ENCODE results near the gene PRDM15. TPM values are rescaled to one million over a fixed set of nuclear protein-coding genes. Genes with fewer than 3 reads are reported as not detected.

PRDM15 gene
- total and polyA plus RNA-seq, 4 donors, result 1.2 to 5.7 (median 2.1) TPM

GRCh38 chr21:41750532-41751151, 128.5 kb downstream of the PRDM15 start:
- Histone ChIP-seq H3K27me3 (ENCODE audit: control insufficient read depth in 4 of 4, insufficient read depth in 4 of 4, low read length in 3 of 4) (no peaks in the 10 kb centered on the region), H3K27ac (ENCODE audit: low read depth in 1 of 2, low read length in 2 of 2) (no peak overlapping the region), H3K9me3 (ENCODE audit: control insufficient read depth in 4 of 4, low read length in 3 of 4) (no peaks in the 10 kb centered on the region), H3K4me3 (ENCODE audit: low read depth in 1 of 3, low read length in 3 of 3) (no peak overlapping the region), H3K9ac (ENCODE audit: low read depth in 1 of 2, low read length in 2 of 2) (no peak overlapping the region), H3K4me1 (ENCODE audit: control insufficient read depth in 4 of 4, insufficient read depth in 4 of 4, low read length in 3 of 4) (peaks cover 5 to 29% (median 25%) of the 10 kb centered on the region in 4 donors), H3K36me3 (ENCODE audit: control insufficient read depth in 4 of 4, insufficient read depth in 3 of 4, low read depth in 1 of 4, low read length in 3 of 4) (peaks cover 8 to 54% (median 28%) of the 10 kb centered on the region in 4 donors)
- no peak for DNase-seq (ENCODE audit: low spot score)
- TF ChIP-seq HNF4G (IDR thresholded peaks at IDR 0.05) (peak; percentile 24), SP1 (IDR thresholded peaks at IDR 0.05) (peak; percentile 76), FOXA2 (IDR thresholded peaks at IDR 0.05) (peak; percentile 66), GABPA (IDR thresholded peaks at IDR 0.05 in 1 of 2, conservative IDR thresholded peaks at IDR 0.05 in 1 of 2) (peak in 1 of 2 donors; percentile 31), RAD21 (IDR thresholded peaks at IDR 0.05) (peak in 1 of 2 donors; percentile 44), ZBTB33 (IDR thresholded peaks at IDR 0.05) (no peak), HNF4A (conservative IDR thresholded peaks at IDR 0.05) (peak; percentile 85 to 86), CTCF (IDR thresholded peaks at IDR 0.05; ENCODE audit: low read depth, low read length, missing input control) (no peak), RXRA (IDR thresholded peaks at IDR 0.05) (peak; percentile 78 to 85), FOXA1 (IDR thresholded peaks at IDR 0.05) (peak; percentile 53)
- WGBS, result 79% methylated on average over 16 of the region's 16 CpGs

GRCh38 chr21:41750051-41750450, 129.1 kb downstream of the PRDM15 start:
- no peaks in the 10 kb centered on the region for H3K27me3 ChIP-seq (ENCODE audit: control insufficient read depth in 4 of 4, insufficient read depth in 4 of 4, low read length in 3 of 4)
- WGBS, result 88% methylated on average over 7 of the region's 7 CpGs
- H3K4me1 ChIP-seq (ENCODE audit: control insufficient read depth in 4 of 4, insufficient read depth in 4 of 4, low read length in 3 of 4), result peaks cover 5 to 29% (median 25%) of the 10 kb centered on the region in 4 donors
- H3K4me3 ChIP-seq (ENCODE audit: low read depth in 1 of 3, low read length in 3 of 3), result no peak overlapping the region
- H3K9ac ChIP-seq (ENCODE audit: low read depth in 1 of 2, low read length in 2 of 2), result no peak overlapping the region
- peaks cover 8 to 54% (median 30%) of the 10 kb centered on the region in 4 donors for H3K36me3 ChIP-seq (ENCODE audit: control insufficient read depth in 4 of 4, insufficient read depth in 3 of 4, low read depth in 1 of 4, low read length in 3 of 4)
- H3K27ac ChIP-seq (ENCODE audit: low read depth in 1 of 2, low read length in 2 of 2), result no peak overlapping the region
- no peaks in the 10 kb centered on the region for H3K9me3 ChIP-seq (ENCODE audit: control insufficient read depth in 4 of 4, low read length in 3 of 4)
- TF ChIP-seq RAD21 (IDR thresholded peaks at IDR 0.05), result no peak
- no peak for TF ChIP-seq CTCF (IDR thresholded peaks at IDR 0.05; ENCODE audit: low read depth, low read length, missing input control)
- no peak for TF ChIP-seq NR2F2 (IDR thresholded peaks at IDR 0.05)
- TF ChIP-seq YY1 (IDR thresholded peaks at IDR 0.05), result no peak
- TF ChIP-seq FOXA1 (IDR thresholded peaks at IDR 0.05), result no peak
- TF ChIP-seq JUND (IDR thresholded peaks at IDR 0.05), result no peak
- no peak for TF ChIP-seq ATF3 (IDR thresholded peaks at IDR 0.05)
- no peak for TF ChIP-seq ZBTB33 (IDR thresholded peaks at IDR 0.05)
- no peak for TF ChIP-seq TAF1 (conservative IDR thresholded peaks at IDR 0.05)
- TF ChIP-seq MAX (IDR thresholded peaks at IDR 0.05), result no peak
- TF ChIP-seq GABPA (IDR thresholded peaks at IDR 0.05 in 1 of 2, conservative IDR thresholded peaks at IDR 0.05 in 1 of 2), result no peak
- TF ChIP-seq HNF4G (IDR thresholded peaks at IDR 0.05), result no peak
- TF ChIP-seq SP1 (IDR thresholded peaks at IDR 0.05), result no peak
- TF ChIP-seq REST (IDR thresholded peaks at IDR 0.05), result no peak
- TF ChIP-seq EGR1 (IDR thresholded peaks at IDR 0.05; ENCODE audit: low read depth in 2 of 2), result no peak
- TF ChIP-seq HNF4A (conservative IDR thresholded peaks at IDR 0.05), result no peak
- no peak for TF ChIP-seq FOXA2 (IDR thresholded peaks at IDR 0.05)
- TF ChIP-seq RXRA (IDR thresholded peaks at IDR 0.05), result no peak
- no peak for DNase-seq (ENCODE audit: low spot score)

Data from liver (tissue), 9 donors.